Activated CD4-positive, alpha-beta T cell treated with anti-CD3 and anti-CD28 coated beads, Interleukin-2, amount 10 ng/mL, durations not matched to agents 24 days and 14 days (primary cell): Measurements from ENCODE around the gene PPP2R3A. TPM values are rescaled to one million over a fixed set of nuclear protein-coding genes. Genes with fewer than 3 reads are reported as not detected.

Experiments
- DNase-seq: peaks from one replicate; pipeline ENCODE4 v3.0.0; 2022
- H3K27ac Mint-ChIP-seq: one replicate; pipeline ENCODE4 v1.8.0; 2022; ENCODE audit warnings: mild to moderate bottlenecking, mixed read lengths
- H3K27me3 Mint-ChIP-seq: one replicate; pipeline ENCODE4 v1.8.0; 2022; ENCODE audit warnings: mixed read lengths
- H3K36me3 Mint-ChIP-seq: one replicate; pipeline ENCODE4 v1.8.0; 2022; ENCODE audit warnings: low read depth, mild to moderate bottlenecking, mixed read lengths
- H3K4me1 Mint-ChIP-seq: one replicate; pipeline ENCODE4 v1.8.0; 2021; ENCODE audit warnings: mixed read lengths
- H3K4me3 Mint-ChIP-seq: one replicate; pipeline ENCODE4 v1.8.0; 2022; ENCODE audit warnings: mild to moderate bottlenecking, moderate library complexity, mixed read lengths
- H3K9me3 Mint-ChIP-seq: one replicate; pipeline ENCODE4 v1.8.0; 2021; ENCODE audit warnings: mixed read lengths
- intact Hi-C: fragments of 100-400 bp; cut with micrococcal nuclease; formaldehyde crosslinking; loops from one replicate; pipeline ENCODE4 v1.15.1; 2023
- total RNA-seq: library from RNA; stranded (reverse); gene quantifications from 2 replicates; pipeline ENCODE4 v1.2.3, GENCODE V29; 2022

The PPP2R3A gene
- total RNA-seq, 1 donor from 2014 or later: 0.49 TPM

DNA sequence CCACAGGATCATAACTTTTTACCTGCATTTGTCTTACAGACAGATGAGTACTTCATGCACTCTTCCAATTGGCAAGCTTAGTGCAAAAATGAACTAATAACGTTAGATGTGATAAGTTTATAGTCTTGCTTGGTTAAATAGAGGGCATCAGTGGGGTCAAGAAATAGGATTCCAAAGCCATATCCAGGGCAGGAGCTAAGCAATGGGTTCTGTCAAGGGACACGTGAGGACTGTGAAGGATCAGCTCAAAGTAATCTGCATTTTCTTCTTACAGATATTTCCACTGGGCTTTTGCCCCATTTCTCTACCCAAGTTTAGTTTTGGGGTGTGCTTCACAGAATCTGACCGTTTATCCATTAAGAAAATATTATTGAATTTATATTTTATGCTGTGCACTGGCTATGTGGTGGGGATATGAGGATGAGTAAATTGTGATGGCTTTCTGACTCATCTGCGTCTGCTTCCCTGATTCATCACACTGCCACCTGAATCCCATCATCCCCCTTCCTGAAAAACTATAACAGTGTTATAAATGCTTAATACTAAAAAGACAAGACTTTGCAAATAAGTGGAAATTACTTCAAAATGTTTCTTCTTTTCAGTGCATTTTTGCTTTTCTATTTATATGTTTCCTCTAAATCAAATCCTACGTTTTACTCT, 17.5 kb downstream of the PPP2R3A start:
- intact Hi-C loops: no loop called here
- Mint-ChIP-seq H3K27me3 (peaks cover 2% of the 10 kb centered on the region), H3K9me3 (no peaks in the 10 kb centered on the region), H3K27ac (no peak overlapping the region), H3K36me3 (no peaks in the 10 kb centered on the region), H3K4me3 (no peak overlapping the region), H3K4me1 (no peaks in the 10 kb centered on the region)
- no peak for DNase-seq

GRCh38 chr3:135987661-135988060, 22.1 kb downstream of the PPP2R3A start:
- Mint-ChIP-seq H3K27ac (no peak overlapping the region), H3K9me3 (no peaks in the 10 kb centered on the region), H3K4me1 (no peaks in the 10 kb centered on the region), H3K27me3 (peaks cover 7% of the 10 kb centered on the region), H3K36me3 (no peaks in the 10 kb centered on the region), H3K4me3 (no peak overlapping the region)
- intact Hi-C loops: no loop called here
- no peak for DNase-seq

DNA sequence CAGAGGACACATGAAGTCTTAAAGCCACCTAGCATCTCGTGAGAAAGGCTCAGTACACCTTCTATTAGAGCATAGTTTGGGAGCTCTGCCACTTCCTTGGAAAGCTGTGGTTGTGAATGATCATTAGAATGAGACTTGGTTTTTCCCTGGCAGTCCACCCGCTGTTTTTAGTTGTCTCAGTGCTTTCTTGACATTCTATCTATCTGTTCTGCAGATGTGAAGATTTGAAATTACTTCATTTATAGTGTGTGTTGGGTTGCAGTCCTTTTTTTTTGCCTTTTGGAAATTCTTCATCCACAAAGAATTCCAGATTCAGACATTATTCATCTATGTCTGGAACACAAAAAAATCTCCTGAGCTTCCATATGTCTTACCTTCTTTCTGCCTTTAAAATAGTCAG, 23.7 kb downstream of the PPP2R3A start:
- no peaks in the 10 kb centered on the region for H3K36me3 Mint-ChIP-seq
- H3K4me3 Mint-ChIP-seq: no peak overlapping the region
- H3K4me1 Mint-ChIP-seq: no peaks in the 10 kb centered on the region
- DNase-seq: no peak
- intact Hi-C loops: no loop called here
- H3K27ac Mint-ChIP-seq: no peak overlapping the region
- H3K27me3 Mint-ChIP-seq: peaks cover 7% of the 10 kb centered on the region
- H3K9me3 Mint-ChIP-seq: no peaks in the 10 kb centered on the region

- no peak overlapping the region for H3K27ac Mint-ChIP-seq
- DNase-seq: no peak
- no peaks in the 10 kb centered on the region for H3K36me3 Mint-ChIP-seq
- H3K9me3 Mint-ChIP-seq: no peaks in the 10 kb centered on the region
- H3K4me3 Mint-ChIP-seq: no peak overlapping the region
- H3K4me1 Mint-ChIP-seq: no peaks in the 10 kb centered on the region
- peaks cover 7% of the 10 kb centered on the region for H3K27me3 Mint-ChIP-seq
- intact Hi-C loops: no loop called here
These were observed 25.4 kb downstream of the PPP2R3A start for GRCh38 chr3:135990903-135991302.

GRCh38 chr3:135991621-135992020, 26.1 kb downstream of the PPP2R3A start:
- no peak for DNase-seq
- peaks cover 7% of the 10 kb centered on the region for H3K27me3 Mint-ChIP-seq
- H3K9me3 Mint-ChIP-seq: no peaks in the 10 kb centered on the region
- no peaks in the 10 kb centered on the region for H3K36me3 Mint-ChIP-seq
- intact Hi-C loops: no loop called here
- no peak overlapping the region for H3K4me3 Mint-ChIP-seq
- no peak overlapping the region for H3K27ac Mint-ChIP-seq
- H3K4me1 Mint-ChIP-seq: no peaks in the 10 kb centered on the region

- intact Hi-C loops: no loop called here
- H3K36me3 Mint-ChIP-seq: no peaks in the 10 kb centered on the region
- no peak overlapping the region for H3K4me3 Mint-ChIP-seq
- no peaks in the 10 kb centered on the region for H3K9me3 Mint-ChIP-seq
- H3K4me1 Mint-ChIP-seq: no peaks in the 10 kb centered on the region
- DNase-seq: no peak
- no peak overlapping the region for H3K27ac Mint-ChIP-seq
- peaks cover 7% of the 10 kb centered on the region for H3K27me3 Mint-ChIP-seq
These were observed 26.5 kb downstream of the PPP2R3A start for GRCh38 chr3:135992072-135992471.

GRCh38 chr3:135994708-135995337, 29.3 kb downstream of the PPP2R3A start:
- Mint-ChIP-seq H3K9me3 (no peaks in the 10 kb centered on the region), H3K4me3 (no peak overlapping the region), H3K27me3 (peaks cover 10% of the 10 kb centered on the region), H3K4me1 (no peaks in the 10 kb centered on the region), H3K27ac (no peak overlapping the region), H3K36me3 (no peaks in the 10 kb centered on the region)
- intact Hi-C loops: no loop called here
- no peak for DNase-seq

GRCh38 chr3:135995766-135996165, 30.2 kb downstream of the PPP2R3A start:
- H3K4me3 Mint-ChIP-seq: no peak overlapping the region
- H3K27ac Mint-ChIP-seq: no peak overlapping the region
- H3K4me1 Mint-ChIP-seq: no peaks in the 10 kb centered on the region
- H3K36me3 Mint-ChIP-seq: no peaks in the 10 kb centered on the region
- intact Hi-C loops: no loop called here
- no peaks in the 10 kb centered on the region for H3K9me3 Mint-ChIP-seq
- peaks cover 8% of the 10 kb centered on the region for H3K27me3 Mint-ChIP-seq
- DNase-seq: no peak

GRCh38 chr3:135997554-135998320, 32.2 kb downstream of the PPP2R3A start:
- Mint-ChIP-seq H3K27me3 (peaks cover 5% of the 10 kb centered on the region), H3K36me3 (no peaks in the 10 kb centered on the region), H3K9me3 (peaks cover 4% of the 10 kb centered on the region), H3K4me3 (no peak overlapping the region), H3K27ac (no peak overlapping the region), H3K4me1 (no peaks in the 10 kb centered on the region)
- intact Hi-C loops: no loop called here
- DNase-seq: peak; percentile 14

GRCh38 chr3:136008221-136008620, 42.7 kb downstream of the PPP2R3A start:
- intact Hi-C loops: no loop called here

DNA sequence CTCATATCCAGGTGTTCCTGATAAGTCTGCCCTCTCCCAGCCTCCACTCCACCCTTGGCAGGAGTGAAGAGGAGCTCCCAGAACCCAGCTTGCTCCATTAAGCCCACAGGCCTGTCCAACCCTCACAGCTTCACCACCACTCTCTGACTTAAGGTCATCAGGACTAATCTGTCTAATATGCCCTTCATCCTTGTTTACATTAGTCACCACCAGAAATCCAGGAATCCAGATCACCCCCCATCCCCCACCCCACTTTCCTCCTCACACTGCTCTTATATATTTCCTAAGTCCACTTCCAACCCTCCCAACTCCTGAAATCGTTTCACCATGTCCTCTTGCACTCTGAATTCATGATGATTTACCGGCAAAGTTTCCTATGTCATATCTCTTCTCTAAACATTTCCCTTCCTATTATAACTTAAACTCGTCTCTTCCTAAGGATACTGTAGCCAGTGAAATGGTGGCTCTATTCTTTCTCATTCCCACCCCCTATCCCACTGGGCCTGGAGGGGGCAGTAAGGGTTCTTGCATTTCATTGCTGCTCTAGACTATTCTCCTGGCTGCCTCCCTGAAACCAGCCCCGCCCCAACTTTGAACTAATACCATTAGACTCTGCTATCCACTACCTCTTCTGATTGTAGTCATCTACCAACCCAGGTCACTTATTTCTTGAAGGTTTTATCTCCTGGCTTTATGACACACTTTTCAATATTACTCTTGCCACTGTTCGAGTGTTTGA, 43.4 kb downstream of the PPP2R3A start:
- Mint-ChIP-seq H3K4me3 (no peak overlapping the region), H3K36me3 (no peaks in the 10 kb centered on the region), H3K27me3 (peaks cover 6% of the 10 kb centered on the region), H3K9me3 (peaks cover under 1% of the 10 kb centered on the region), H3K4me1 (no peaks in the 10 kb centered on the region), H3K27ac (no peak overlapping the region)
- intact Hi-C loops: no loop called here
- DNase-seq: no peak

More at GRCh38 chr3:136008221-136008620, 42.7 kb downstream of the PPP2R3A start:
- no peaks in the 10 kb centered on the region for H3K36me3 Mint-ChIP-seq
- H3K9me3 Mint-ChIP-seq: peaks cover 6% of the 10 kb centered on the region
- no peak overlapping the region for H3K4me3 Mint-ChIP-seq
- H3K4me1 Mint-ChIP-seq: no peaks in the 10 kb centered on the region
- peaks cover 8% of the 10 kb centered on the region for H3K27me3 Mint-ChIP-seq
- no peak for DNase-seq
- no peak overlapping the region for H3K27ac Mint-ChIP-seq

GRCh38 chr3:136018876-136019275, 53.3 kb downstream of the PPP2R3A start:
- intact Hi-C loops: no loop called here
- no peak for DNase-seq
- no peaks in the 10 kb centered on the region for H3K36me3 Mint-ChIP-seq
- no peak overlapping the region for H3K27ac Mint-ChIP-seq
- H3K27me3 Mint-ChIP-seq: peaks cover 39% of the 10 kb centered on the region
- H3K4me3 Mint-ChIP-seq: no peak overlapping the region
- no peaks in the 10 kb centered on the region for H3K9me3 Mint-ChIP-seq
- no peaks in the 10 kb centered on the region for H3K4me1 Mint-ChIP-seq

DNA sequence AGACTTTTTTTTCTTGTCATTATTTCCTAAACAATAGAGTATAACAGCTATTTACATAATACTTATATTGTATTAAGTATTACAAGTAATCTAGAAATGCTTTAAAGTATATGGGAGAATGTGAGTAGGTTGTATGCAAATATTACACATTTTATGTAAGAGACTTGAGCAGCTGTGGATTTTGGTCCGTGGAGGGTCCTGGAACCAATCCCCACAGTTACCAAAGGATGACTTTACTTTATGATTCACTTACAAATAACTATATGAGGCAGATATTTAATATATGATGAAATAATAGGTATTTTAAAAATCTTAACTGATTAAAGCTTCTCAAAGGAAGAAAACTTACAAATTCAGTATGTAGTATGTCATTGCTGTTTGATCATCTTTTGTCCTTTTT, 56.3 kb downstream of the PPP2R3A start:
- Mint-ChIP-seq H3K4me1 (no peaks in the 10 kb centered on the region), H3K27me3 (peaks cover 30% of the 10 kb centered on the region), H3K4me3 (no peak overlapping the region), H3K9me3 (no peaks in the 10 kb centered on the region), H3K36me3 (no peaks in the 10 kb centered on the region), H3K27ac (no peak overlapping the region)
- DNase-seq: no peak
- intact Hi-C loops: no loop called here
